Neural cell (in vitro differentiated cells): ENCODE data around the gene SELENON. TPM values are rescaled to one million over a fixed set of nuclear protein-coding genes. Genes with fewer than 3 reads are reported as not detected.

Experiments
- H2AFZ ChIP-seq: fragments of 200-600, 300-800 bp; sonication (generic), shearing (Covaris generic); 2 replicates; pipeline ENCODE4 v1.6.0; 2014; ENCODE audit warnings: low read depth, mild to moderate bottlenecking, antibody characterized with exemption, low read length, moderate library complexity
- H3F3A ChIP-seq: fragments of 200-600 bp; shearing (Covaris generic); 2 replicates; pipeline ENCODE4 v1.6.1; 2016; ENCODE audit warnings: mild to moderate bottlenecking, moderate library complexity, mixed read lengths, antibody characterized with exemption, low read length; ENCODE audit not compliant: insufficient read depth, poor library complexity, severe bottlenecking
- H3K27ac ChIP-seq: fragments of 200-600, 300-800 bp; sonication (generic), shearing (Covaris generic); 2 replicates; pipeline ENCODE4 v1.5.1; 2014; ENCODE audit warnings: mild to moderate bottlenecking, low read length, moderate library complexity
- H3K27me3 ChIP-seq: fragments of 300-800, 200-600 bp; sonication (generic), shearing (Covaris generic); 2 replicates; pipeline ENCODE4 v1.6.0; 2014; ENCODE audit warnings: mild to moderate bottlenecking, low read depth, low read length, moderate library complexity; ENCODE audit not compliant: insufficient read depth
- H3K36me3 ChIP-seq: fragments of 300-800, 200-600 bp; sonication (generic), shearing (Covaris generic); 2 replicates; pipeline ENCODE4 v1.5.1; 2014; ENCODE audit warnings: mild to moderate bottlenecking, antibody characterized with exemption, low read length, moderate library complexity; ENCODE audit not compliant: insufficient read depth
- H3K4me2 ChIP-seq: fragments of 300-800, 200-600 bp; sonication (generic), shearing (Covaris generic); 2 replicates; pipeline ENCODE4 v1.6.0; 2014; ENCODE audit warnings: mild to moderate bottlenecking, low read length
- H3K4me3 ChIP-seq: fragments of 300-800, 200-600 bp; sonication (generic), shearing (Covaris generic); 2 replicates; pipeline ENCODE4 v1.5.1; 2014; ENCODE audit warnings: mild to moderate bottlenecking, low read length, moderate library complexity
- H3K79me2 ChIP-seq: fragments of 200-600 bp; shearing (Covaris generic); replicated peaks from 2 replicates; pipeline ENCODE4 v1.6.0; 2014; ENCODE audit warnings: mild to moderate bottlenecking, low read length, moderate library complexity; ENCODE audit not compliant: insufficient read depth
- H3K9ac ChIP-seq: fragments of 300-800, 200-600 bp; sonication (generic), shearing (Covaris generic); 2 replicates; pipeline ENCODE4 v1.6.1; 2016; ENCODE audit warnings: mild to moderate bottlenecking, low read length, mixed read lengths
- H3K9me2 ChIP-seq: fragments of 200-600 bp; shearing (Covaris generic); 2 replicates; pipeline ENCODE4 v1.6.1; 2016; ENCODE audit warnings: mild to moderate bottlenecking, low read length, mixed read lengths; ENCODE audit not compliant: insufficient read depth
- H3K9me3 ChIP-seq: fragments of 200-600, 300-800 bp; sonication (generic), shearing (Covaris generic); 2 replicates; pipeline ENCODE4 v1.6.1; 2016; ENCODE audit warnings: mild to moderate bottlenecking, mixed run types, low read length, moderate library complexity, mixed read lengths
- H4K20me1 ChIP-seq: fragments of 200-600 bp; shearing (Covaris generic); 2 replicates; pipeline ENCODE4 v1.6.1; 2016; ENCODE audit warnings: mild to moderate bottlenecking, mixed run types; ENCODE audit not compliant: insufficient read depth
- EP300 ChIP-seq: fragments of 450-650 bp; conservative IDR thresholded peaks from 2 replicates; pipeline ENCODE4 v1.6.1; 2014; ENCODE audit warnings: antibody characterized with exemption, mild to moderate bottlenecking, moderate library complexity; ENCODE audit not compliant: poor library complexity, severe bottlenecking
- EZH2 ChIP-seq: fragments of 200-600, 300-800 bp; shearing (Covaris generic), sonication (generic); IDR thresholded peaks from 2 replicates; pipeline ENCODE4 v1.6.1; 2014; ENCODE audit warnings: antibody characterized with exemption, low read length, borderline replicate concordance, mild to moderate bottlenecking; ENCODE audit not compliant: insufficient read depth, poor library complexity, severe bottlenecking
- MXI1 ChIP-seq: fragments of 450-650 bp; conservative IDR thresholded peaks from 2 replicates; pipeline ENCODE4 v1.6.1; 2014; ENCODE audit warnings: antibody characterized with exemption, mild to moderate bottlenecking; ENCODE audit not compliant: poor library complexity, severe bottlenecking
- RAD21 ChIP-seq: fragments of 450-650 bp; conservative IDR thresholded peaks from 2 replicates; pipeline ENCODE4 v1.6.1; 2014; ENCODE audit warnings: antibody characterized with exemption, mild to moderate bottlenecking, moderate library complexity
- REST ChIP-seq: IDR thresholded peaks from 2 replicates; pipeline ENCODE4 v1.6.1; 2012; ENCODE audit warnings: borderline replicate concordance
- SMC3 ChIP-seq: fragments of 450-650 bp; conservative IDR thresholded peaks from 2 replicates; pipeline ENCODE4 v1.6.1; 2014; ENCODE audit warnings: antibody characterized with exemption, mild to moderate bottlenecking, moderate library complexity; ENCODE audit not compliant: poor library complexity
- polyA plus RNA-seq: library from polyadenylated mRNA; depleted of rRNA; stranded (reverse); fragments of >200 nt; gene quantifications from 2 replicates; pipeline ENCODE4 v1.2.3, GENCODE V29; 2014
- TF ChIP-seq, protein P1 (sequence below): fragments of 450-650 bp; IDR thresholded peaks from 2 replicates; pipeline ENCODE4 v1.5.1; 2014; ENCODE audit warnings: antibody characterized with exemption, mild to moderate bottlenecking, moderate library complexity; ENCODE audit not compliant: poor library complexity, severe bottlenecking

The SELENON gene
- polyA plus RNA-seq, 1 donor from 2014 or later = 6.5 TPM

DNA sequence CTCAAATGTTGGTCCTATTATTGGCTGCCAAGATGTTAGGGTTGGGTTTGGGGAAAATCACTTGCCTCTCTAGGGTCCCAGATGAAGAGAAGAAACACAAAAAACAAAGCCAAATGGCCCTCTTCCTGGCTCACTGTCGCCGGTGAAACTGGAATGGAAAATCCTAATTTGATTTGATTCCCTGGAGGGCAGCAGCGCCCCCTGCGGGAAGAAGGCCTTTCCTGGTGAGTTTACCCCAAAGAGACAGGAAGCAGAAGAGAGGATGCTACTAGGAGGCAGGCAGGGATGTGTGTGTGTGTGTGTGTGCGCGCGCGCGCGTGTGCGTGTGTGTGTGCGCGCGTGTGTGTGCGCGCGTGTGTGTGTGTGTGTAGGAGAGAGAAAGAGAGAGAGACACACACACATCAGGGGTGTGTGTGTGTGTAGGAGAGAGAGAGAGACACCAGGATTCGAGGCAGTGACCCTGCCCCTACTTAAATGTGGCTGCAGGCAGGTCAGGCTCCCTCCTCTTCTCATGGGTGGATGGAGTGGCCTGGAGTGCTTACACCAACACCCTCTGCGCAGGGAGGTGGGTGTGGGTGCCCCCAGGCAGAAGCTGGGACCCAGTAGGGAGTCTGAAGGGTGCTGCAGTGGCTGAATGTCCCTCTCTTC is 3.1 kb upstream of the SELENON start:
- H3K36me3 ChIP-seq = no peaks in the 10 kb centered on the region
- H3K9me3 ChIP-seq = no peaks in the 10 kb centered on the region
- H3K79me2 ChIP-seq = no peaks in the 10 kb centered on the region
- TF ChIP-seq MXI1 (no peak), RAD21 (peak; percentile 59), SMC3 (peak; percentile 52)
- TF ChIP-seq, protein P1, sequence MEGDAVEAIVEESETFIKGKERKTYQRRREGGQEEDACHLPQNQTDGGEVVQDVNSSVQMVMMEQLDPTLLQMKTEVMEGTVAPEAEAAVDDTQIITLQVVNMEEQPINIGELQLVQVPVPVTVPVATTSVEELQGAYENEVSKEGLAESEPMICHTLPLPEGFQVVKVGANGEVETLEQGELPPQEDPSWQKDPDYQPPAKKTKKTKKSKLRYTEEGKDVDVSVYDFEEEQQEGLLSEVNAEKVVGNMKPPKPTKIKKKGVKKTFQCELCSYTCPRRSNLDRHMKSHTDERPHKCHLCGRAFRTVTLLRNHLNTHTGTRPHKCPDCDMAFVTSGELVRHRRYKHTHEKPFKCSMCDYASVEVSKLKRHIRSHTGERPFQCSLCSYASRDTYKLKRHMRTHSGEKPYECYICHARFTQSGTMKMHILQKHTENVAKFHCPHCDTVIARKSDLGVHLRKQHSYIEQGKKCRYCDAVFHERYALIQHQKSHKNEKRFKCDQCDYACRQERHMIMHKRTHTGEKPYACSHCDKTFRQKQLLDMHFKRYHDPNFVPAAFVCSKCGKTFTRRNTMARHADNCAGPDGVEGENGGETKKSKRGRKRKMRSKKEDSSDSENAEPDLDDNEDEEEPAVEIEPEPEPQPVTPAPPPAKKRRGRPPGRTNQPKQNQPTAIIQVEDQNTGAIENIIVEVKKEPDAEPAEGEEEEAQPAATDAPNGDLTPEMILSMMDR = peak; percentile 57
- H3K4me3 ChIP-seq = no peak overlapping the region
- H3K27ac ChIP-seq = no peak overlapping the region
- no peak overlapping the region for H3K4me2 ChIP-seq
- no peaks in the 10 kb centered on the region for H3K9me2 ChIP-seq
- H3K27me3 ChIP-seq = no peaks in the 10 kb centered on the region
- H3F3A ChIP-seq = no peaks in the 10 kb centered on the region
- no peak overlapping the region for H3K9ac ChIP-seq
- H2AFZ ChIP-seq = no peak overlapping the region
- H4K20me1 ChIP-seq = no peaks in the 10 kb centered on the region

- H4K20me1 ChIP-seq = no peaks in the 10 kb centered on the region
Observed at GRCh38 chr1:25797939-25798338, 2.1 kb upstream of the SELENON start.

DNA sequence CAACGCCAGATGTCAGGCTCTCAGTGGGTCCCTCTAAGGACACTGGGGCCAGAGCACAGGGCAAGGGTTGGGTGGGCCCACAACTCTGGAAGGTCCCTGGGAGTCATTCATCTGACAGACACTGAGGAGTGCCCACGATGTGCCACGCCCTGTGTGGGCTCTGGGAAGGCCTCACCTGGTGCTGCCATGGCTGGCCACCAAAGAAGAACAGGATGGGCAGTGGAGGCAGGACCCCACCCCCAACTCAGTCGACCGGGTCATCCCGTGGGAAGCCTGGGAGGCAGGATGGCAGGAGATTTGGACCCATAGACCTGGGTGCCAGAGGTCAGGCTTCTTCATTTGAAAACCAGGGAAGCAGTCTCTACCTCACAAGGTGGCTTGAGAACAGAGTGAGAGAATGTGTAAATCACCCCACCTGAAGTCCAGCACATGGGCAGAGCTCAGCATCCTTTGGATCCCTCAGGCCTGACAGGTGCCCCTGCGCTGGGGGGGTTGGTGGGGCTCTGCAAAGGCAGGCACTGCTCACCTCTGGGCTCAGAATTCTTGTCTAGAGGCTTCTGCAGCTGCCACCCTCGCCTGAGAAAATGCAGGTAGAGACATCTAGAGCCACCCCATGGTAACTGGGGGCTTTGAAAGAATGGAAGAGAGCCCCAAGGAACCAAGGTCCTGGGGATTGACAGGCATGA is 1.2 kb upstream of the SELENON start:
- no peak overlapping the region for H3K27ac ChIP-seq

More at GRCh38 chr1:25797939-25798338, 2.1 kb upstream of the SELENON start:
- Histone ChIP-seq H3K27ac (no peak overlapping the region), H3F3A (no peaks in the 10 kb centered on the region), H3K79me2 (no peaks in the 10 kb centered on the region), H3K27me3 (no peaks in the 10 kb centered on the region), H2AFZ (no peak overlapping the region), H3K9me2 (no peaks in the 10 kb centered on the region), H3K9me3 (no peaks in the 10 kb centered on the region), H3K4me2 (no peak overlapping the region), H3K9ac (no peak overlapping the region), H3K36me3 (no peaks in the 10 kb centered on the region), H3K4me3 (no peak overlapping the region)
- TF ChIP-seq EP300 (no peak), EZH2 (no peak), SMC3 (no peak), RAD21 (no peak)

More for the DNA sequence above, 1.2 kb upstream of the SELENON start:
- no peaks in the 10 kb centered on the region for H3F3A ChIP-seq
- H3K27me3 ChIP-seq = no peaks in the 10 kb centered on the region
- H3K4me2 ChIP-seq = no peak overlapping the region
- no peak overlapping the region for H3K4me3 ChIP-seq
- no peaks in the 10 kb centered on the region for H4K20me1 ChIP-seq
- no peaks in the 10 kb centered on the region for H3K9me2 ChIP-seq
- no peaks in the 10 kb centered on the region for H3K79me2 ChIP-seq
- H3K9ac ChIP-seq = no peak overlapping the region
- no peaks in the 10 kb centered on the region for H3K36me3 ChIP-seq
- no peak for TF ChIP-seq REST
- TF ChIP-seq, protein P1 = no peak
- H2AFZ ChIP-seq = no peak overlapping the region
- H3K9me3 ChIP-seq = no peaks in the 10 kb centered on the region
